Stimulated activated CD4-positive, alpha-beta T cell treated with anti-CD3 and anti-CD28 coated beads, Interleukin-2, amount 100 ng/mL, for 4 hours (primary cell): Measurements from ENCODE around the gene UCK1.
"Not testable (repeated sequence)": the region's sequence is repeated elsewhere in the genome, so short reads cannot be mapped to it uniquely, and the experiment has no call there.

ENCODE experiments used
- DNase-seq: peaks from one replicate; pipeline ENCODE4 v3.0.0-alpha.2; 2020; ENCODE audit warnings: low read depth

The UCK1 gene

GRCh38 chr9:131523451-131524435 is 7.3 kb downstream of the UCK1 start:
- DNase-seq = no peak

GRCh38 chr9:131523086-131523388 is 8.0 kb downstream of the UCK1 start:
- DNase-seq = no peak

DNA sequence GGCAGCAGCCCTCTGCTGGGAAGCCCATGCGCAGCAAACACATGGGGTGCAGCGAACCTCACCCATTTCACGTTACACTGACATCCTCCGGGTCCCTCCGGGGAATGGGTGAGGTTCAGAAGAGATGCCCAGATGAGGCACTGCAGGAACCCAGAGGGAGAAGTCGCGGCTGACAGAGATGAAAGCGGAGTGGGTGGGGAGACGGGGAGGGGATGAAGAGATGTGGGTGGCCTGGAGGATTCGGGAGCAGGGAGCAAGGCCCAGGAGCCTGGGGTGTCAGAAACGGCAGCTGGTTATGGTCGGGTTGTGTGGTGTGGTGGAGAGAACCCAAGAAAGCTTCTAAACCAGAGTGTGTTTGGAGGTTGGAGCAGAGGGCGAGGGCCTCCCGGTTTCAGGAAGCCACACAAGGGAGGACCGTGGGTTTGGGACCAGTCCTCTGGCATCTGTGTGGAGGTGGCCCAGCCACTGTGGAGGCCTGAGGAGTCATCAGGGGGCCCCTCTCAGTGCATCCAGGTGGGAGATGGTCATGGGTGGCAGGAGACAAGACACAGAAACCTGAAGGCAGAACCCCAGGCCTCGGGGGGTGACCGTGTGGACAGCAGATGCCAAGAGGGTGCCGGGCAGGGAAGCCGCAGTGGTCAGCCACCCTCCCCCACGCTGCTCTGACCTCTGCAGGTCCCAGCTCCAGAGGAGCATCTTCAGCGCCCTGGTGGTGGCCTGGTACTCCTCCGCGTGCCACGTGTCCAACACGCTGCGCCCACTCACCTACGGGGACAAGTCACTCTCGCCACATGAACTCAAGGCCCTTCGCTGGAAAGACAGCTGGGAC is 8.6 kb downstream of the UCK1 start:
- DNase-seq = no peak

- no peak for DNase-seq
Observed at GRCh38 chr9:131521822-131522221, 9.2 kb downstream of the UCK1 start.

DNA sequence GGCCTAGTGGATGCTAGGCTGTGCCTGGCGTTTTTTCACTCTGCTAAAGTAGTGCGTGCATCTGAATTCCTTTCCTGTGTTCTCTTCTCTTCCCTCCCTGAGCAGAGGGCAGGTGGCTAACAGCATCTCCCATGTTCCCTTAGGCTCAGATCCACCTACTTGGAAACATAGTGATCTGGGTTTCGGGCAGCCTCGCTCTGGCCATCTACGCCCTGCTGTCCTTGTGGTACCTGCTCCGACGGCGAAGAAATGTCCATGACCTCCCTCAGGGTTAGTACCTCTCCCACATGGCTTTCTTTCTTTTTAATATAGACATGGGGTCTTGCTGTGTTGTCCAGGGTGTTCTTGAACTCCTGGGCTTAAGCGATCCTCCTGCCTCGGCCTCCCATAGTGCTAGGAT is 9.9 kb downstream of the UCK1 start:
- no peak for DNase-seq

GRCh38 chr9:131520503-131520902 is 10.6 kb downstream of the UCK1 start:
- no peak for DNase-seq

DNA sequence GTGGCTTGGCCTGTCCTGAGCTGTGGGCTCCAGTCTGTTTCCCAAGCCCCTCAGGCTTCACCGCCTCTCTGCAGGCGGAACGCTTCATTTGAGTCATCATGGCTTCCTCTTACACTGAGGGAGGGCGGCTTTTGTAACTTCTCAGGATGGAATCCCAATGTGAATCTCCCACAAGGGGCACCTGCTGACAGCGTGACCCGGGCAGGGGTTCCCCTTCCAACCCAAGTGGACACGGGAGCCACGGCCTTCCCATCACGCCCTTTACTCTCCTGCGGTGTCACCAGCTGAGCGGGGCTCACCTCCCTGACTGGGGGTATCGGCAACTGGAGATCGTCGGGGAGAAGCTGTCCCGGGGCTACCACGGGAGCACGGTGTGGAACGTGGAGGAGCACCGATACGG is 12.5 kb downstream of the UCK1 start:
- no peak for DNase-seq

GRCh38 chr9:131517761-131518190 is 13.3 kb downstream of the UCK1 start:
- no peak for DNase-seq

DNA sequence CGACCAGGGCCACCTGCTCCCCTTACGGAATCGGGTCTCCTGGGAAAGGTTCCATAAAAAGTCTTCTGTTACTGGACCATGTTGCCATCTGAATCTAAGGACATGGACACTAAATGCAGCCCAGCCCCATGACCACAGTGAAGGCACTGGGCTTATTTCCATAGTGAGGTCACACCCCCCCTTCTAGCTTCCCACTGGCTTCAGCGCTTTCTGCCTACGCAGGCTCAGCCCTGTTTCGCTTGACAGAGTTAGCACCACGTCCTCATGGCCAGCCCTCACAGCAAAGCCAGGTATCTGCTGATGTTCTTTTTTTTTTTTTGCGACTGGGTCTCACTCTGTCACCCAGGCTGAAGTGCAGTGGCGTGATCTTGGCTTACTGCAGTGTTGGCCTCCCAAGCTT is 14.1 kb downstream of the UCK1 start:
- no peak for DNase-seq

DNA sequence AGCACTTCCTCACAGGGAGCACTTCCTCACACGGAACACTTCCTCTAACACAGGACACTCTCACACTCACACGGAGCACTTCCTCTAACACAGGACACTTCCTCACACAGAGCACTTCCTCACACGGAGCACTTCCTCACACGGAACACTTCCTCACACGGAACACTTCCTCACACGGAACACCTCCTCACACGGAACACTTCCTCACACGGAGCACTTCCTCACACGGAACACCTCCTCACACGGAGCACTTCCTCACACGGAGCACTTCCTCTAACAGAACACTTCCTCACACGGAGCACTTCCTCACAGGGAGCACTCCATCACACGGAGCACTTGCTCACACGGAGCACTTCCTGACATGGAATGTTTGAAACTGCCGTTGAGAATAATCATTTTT is 15.0 kb downstream of the UCK1 start:
- DNase-seq = no peak

DNA sequence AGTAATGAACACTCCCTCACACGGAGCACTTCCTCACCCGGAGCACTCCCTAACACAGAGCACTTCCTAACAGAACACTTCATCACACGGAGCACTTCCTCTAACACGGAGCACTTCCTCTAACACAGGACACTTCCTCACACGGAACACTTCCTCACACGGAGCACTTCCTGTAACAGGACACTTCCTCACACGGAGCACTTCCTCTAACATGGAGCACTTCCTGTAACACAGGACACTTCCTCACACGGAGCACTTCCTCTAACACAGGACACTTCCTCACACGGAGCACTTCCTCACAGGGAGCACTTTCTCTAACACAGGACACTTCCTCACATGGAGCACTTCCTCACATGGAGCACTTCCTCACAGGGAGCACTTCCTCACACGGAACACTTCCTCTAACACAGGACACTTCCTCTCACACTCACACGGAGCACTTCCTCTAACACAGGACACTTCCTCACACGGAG is 15.5 kb downstream of the UCK1 start:
- DNase-seq = not testable (repeated sequence)

- DNase-seq = no peak
Observed at GRCh38 chr9:131513177-131513576, 17.9 kb downstream of the UCK1 start.

DNA sequence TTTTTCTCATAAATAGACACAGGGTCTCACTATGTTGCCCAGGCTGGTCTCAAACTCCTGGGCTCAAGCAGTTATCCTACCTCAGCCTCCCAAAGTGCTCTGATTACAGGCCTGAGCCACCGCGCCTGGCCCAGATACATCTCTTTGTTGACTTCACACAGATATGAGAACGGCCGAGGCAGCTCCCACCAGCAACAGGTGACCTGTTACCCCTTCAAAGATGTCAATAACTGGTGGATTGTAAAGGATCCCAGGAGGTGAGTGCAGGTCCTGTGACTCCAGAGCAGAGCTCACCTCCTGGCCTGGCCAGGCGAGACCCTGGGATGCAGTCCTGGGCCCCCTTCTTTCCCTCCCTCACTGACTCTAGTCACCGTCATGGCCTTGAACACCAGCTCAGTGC is 19.2 kb downstream of the UCK1 start:
- no peak for DNase-seq

DNA sequence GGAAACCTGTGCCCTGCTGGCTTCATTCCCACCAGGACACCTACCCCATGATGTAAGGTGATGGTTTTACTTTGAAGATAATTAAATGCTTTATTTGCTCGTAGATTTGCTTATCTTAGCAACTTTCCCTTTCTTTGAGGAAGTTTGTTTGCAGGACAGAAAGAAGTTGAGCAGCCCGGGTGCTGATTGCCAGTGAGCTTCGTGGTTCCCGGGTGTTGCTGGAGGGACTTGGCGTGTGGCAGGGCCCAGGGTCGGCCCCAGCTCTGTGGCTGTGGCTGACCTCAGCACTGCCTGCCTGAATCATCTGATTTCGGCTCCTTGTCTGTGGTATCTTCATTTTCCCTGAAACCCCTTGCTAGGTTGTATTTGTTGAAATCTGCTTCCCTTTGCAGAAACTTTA is 19.6 kb downstream of the UCK1 start:
- DNase-seq = no peak

DNA sequence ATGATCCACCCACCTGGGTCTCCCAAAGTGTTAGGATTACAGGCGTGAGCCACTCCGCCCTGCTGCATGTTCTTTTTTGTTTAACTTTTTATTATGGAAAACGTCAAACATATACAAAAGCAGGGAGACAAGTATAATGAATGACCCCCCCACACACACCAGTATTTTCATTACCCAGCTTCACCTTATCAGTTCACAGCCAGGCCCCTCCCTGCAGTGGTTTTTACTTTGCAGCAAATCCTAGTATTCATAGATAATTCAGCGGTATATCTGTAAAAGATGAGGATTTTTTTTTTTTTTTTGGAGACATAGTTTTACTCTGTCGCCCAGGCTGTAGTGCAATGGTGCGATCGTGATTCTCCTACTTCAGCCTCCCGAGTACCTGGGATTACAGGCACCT is 26.1 kb downstream of the UCK1 start:
- no peak for DNase-seq

DNA sequence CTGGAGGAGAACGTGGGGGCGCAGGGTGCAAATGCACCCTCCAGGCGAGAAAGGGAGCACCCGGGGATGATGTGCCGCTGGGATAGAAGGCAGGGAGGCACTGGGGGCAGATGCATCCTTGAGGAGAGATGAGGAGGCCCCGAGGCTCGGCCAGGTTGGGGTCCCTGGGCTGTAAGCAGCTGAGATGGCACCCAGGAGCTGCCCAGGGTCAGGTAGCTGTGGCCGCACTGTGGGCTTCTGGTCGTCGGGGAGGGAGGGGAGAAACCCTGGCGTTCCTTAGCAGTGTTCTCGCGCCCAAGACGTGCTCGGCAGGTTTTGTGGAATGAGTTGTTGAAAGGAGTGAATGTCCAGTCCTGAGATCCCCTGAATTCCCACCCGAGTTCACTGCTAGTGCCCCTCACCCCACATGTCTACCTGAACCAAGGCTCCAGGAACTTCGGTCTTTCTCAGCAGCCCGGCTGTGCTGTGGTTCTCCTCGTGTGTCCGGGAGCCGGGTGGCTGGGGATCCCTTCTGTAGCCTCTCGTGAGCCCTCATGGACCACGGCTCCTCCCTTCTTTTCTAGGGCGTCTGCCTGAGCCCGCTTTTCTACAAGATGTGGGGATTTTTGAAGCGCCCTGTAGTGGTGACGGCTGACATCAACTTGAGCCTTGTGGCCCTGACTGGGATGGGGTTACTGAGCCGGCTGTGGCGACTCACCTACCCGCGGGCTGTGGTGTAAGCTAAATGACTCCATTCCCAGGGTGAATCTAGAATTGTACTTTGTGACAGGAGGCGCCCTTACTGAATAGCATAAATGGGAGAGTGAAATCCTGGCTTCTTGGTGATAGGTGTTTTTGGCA is 27.2 kb downstream of the UCK1 start:
- no peak for DNase-seq

DNA sequence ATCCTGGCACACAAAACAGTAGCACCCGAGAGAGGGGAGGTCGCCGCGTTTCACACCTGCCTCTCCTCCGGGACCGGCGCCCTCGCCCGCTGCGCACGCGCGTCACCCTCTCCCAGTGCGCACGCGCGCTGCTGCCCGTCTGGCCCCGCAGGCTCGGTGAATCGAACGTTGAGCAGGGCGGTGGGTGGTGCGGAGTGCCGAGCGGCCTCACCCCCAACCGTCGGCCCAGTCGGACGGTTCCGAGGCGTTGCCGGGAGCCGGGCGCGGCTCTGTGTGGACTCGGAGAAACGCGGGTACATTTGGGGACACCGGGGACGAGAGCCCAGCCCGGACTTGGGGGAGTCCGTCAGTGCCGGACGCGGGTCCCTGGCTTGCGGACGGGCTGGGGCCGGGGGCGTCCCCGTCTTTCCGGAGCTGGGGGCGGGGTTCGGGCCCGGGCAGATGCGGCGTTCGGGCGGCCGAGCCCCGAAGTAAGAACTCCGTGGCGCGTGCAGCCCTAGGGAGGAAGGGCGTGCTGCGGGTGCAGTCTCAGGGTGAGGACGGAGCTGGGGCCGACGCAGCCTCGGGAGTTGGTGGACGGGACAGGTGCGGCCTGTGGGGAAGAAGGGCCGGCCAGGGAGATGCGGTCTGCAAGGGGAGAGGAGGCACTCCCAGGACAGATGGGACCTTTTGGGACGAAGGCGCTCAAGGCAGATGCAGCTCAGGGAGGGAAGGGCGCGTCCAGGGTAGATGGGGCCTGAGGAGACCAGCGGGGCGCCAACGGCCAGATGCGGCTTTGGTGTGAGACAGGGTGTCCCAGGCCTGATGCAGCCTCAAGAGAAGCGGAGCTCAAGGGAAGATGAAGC is 28.1 kb downstream of the UCK1 start, which contains the start of gene POMT1:
TSS of gene POMT1 (plus strand) at position 138 of the 845 bp plus-strand sequence. CDS start 1,301 bp downstream, outside the sequence.
- DNase-seq = peak; percentile 84

DNA sequence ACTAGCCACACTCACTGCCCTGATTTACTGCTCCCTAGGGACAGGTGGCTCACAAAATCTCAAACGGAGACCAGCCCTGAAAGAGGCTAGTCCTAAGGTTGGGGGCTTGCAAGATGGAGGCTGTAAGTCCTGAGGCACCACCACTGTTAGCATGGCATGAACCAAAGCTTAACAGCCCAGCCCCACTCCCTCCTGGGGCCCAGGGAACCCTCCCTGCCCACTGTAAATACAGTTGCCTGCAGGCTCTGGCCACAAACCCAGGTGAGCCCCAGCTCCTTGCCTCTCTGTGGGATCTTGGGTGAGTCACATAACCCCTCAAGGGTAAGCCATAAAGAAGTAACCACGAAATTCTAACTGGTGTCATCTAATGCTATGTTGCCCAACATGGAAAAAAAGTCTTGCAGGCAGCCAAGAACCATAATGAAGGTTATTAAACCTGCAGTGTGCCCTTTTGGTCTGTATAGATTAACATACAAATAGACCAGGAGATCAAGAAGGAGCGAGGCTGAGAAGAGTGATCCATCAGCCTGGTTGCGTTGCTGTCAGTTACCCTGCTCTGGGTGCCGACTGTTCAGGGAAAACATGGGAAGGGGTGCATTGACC is 30.0 kb downstream of the UCK1 start:
- DNase-seq = peak; percentile 41

GRCh38 chr9:131500377-131500776 is 30.7 kb downstream of the UCK1 start:
- DNase-seq = peak; percentile 50

GRCh38 chr9:131499254-131499767 is 31.8 kb downstream of the UCK1 start:
- no peak for DNase-seq
